Tibial nerve (tissue), 3 donors: Measurements from ENCODE around the gene FXYD7.

Experiments
- CTCF ChIP-seq, 5 experiments: fragments of 200-600 bp in 3 of 5; fragments of 450-650 bp in 2 of 5; sonication (generic) in 3 of 5; IDR thresholded peaks; one replicate each; pipeline ENCODE4 v1.5.1; 2016 to 2019; ENCODE audit warnings: antibody characterized with exemption in 5 of 5, mild to moderate bottlenecking in 3 of 5, moderate library complexity in 2 of 5
- POLR2A ChIP-seq, 2 donors: fragments of 450-650 bp; IDR thresholded peaks; one replicate each; pipeline ENCODE4 v1.6.1; 2017; ENCODE audit warnings: antibody characterized with exemption in 2 of 2, mild to moderate bottlenecking in 2 of 2, moderate library complexity in 2 of 2

- no peak for TF ChIP-seq CTCF (IDR thresholded peaks at IDR 0.05)
- no peak for TF ChIP-seq POLR2A (IDR thresholded peaks at IDR 0.05)
Measured at GRCh38 chr19:35093430-35093829, 49.6 kb upstream of the FXYD7 start.
